SH-SY5Y (cell line): Measurements from ENCODE around the gene NBEAL2.

Source experiments
- GATA2 ChIP-seq: IDR thresholded peaks from 2 replicates; pipeline ENCODE4 v1.6.1; 2011; ENCODE audit warnings: mild to moderate bottlenecking, low read depth, low read length
- GATA3 ChIP-seq: IDR thresholded peaks from 2 replicates; pipeline ENCODE4 v1.6.1; 2011; ENCODE audit warnings: low read depth, mild to moderate bottlenecking, low read length, moderate library complexity

The NBEAL2 gene

GRCh38 chr3:46950650-46951241 is 28.7 kb upstream of the NBEAL2 start:
- TF ChIP-seq GATA3 (no peak), GATA2 (no peak)

DNA sequence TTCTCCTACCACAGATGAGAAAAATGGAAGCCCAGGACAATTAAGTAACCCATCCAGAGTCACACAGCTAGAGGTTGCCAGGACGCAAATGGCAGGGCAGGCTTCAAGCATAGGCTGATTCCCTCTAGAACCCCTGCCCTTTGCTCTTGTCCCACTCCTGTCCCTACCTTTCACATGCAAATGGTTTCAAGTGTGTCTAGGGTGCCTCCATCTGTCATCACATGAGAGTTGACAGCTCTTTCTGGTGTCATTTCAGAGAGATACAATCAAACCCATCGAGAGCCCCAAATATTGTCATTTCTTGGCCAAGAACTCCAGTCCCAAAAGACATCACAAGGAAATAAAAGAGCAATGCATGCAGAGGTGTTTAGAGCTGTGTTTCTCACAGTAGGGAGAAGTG is 26.7 kb upstream of the NBEAL2 start:
- TF ChIP-seq GATA3 (no peak), GATA2 (no peak)

DNA sequence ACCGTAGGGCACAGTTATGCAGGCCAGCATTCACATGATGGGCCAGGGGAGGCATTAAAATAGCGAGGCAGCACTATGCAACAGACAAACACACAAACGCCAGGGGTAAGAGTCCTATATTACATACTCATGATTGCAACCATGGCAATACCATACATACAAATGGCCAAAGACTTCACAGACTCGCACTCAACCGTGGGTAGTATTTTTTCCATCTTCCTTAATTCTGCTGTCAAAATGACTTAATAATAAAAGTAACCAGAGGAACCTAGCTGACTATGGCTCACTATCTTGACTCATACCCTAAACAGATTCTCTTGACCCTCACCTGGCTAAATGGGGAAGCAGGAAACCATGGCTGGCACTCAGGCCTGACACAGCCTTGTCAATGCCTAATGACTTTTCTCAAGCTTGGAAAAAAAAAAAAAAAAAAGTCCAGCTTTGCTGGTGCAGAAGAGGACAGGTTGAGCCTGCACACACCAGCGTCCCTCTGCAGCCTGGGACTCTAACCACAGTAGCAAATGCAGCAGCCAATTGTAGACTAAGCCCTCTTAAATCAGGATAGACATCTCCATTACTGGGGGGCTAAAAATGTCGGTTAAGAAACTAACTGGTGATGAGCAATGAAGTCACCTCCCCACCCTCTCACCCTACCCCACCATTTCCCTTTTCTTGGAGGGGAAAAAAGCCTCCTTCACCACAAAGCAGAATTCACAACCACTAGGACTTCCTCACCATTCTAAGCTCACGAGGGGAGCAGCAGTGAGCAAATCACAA is 26.0 kb upstream of the NBEAL2 start:
- no peak for TF ChIP-seq GATA2
- no peak for TF ChIP-seq GATA3

DNA sequence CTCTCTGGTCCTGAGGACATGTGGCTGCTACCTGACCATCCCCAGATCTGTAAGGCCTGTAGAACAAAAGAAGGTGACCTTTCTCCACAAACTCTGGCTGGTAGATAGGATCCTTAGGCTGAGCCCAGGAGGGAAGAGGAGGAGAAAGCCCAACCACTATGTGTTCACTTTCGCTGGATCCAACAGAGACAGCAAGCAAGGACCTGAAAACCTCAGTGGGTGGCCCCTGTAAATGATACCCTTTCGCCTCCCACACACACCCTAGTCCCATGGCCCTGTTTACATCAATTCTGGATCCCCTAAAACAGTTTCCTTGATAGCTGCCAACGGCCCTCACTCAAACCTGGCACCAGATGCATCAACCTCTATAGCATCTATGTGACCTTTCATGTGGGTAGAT is 25.3 kb upstream of the NBEAL2 start:
- no peak for TF ChIP-seq GATA2
- no peak for TF ChIP-seq GATA3

GRCh38 chr3:46955157-46955556 is 24.3 kb upstream of the NBEAL2 start:
- TF ChIP-seq GATA3 (no peak), GATA2 (no peak)

GRCh38 chr3:46955801-46956259 is 23.6 kb upstream of the NBEAL2 start:
- no peak for TF ChIP-seq GATA3
- TF ChIP-seq GATA2, result peak; percentile 61

DNA sequence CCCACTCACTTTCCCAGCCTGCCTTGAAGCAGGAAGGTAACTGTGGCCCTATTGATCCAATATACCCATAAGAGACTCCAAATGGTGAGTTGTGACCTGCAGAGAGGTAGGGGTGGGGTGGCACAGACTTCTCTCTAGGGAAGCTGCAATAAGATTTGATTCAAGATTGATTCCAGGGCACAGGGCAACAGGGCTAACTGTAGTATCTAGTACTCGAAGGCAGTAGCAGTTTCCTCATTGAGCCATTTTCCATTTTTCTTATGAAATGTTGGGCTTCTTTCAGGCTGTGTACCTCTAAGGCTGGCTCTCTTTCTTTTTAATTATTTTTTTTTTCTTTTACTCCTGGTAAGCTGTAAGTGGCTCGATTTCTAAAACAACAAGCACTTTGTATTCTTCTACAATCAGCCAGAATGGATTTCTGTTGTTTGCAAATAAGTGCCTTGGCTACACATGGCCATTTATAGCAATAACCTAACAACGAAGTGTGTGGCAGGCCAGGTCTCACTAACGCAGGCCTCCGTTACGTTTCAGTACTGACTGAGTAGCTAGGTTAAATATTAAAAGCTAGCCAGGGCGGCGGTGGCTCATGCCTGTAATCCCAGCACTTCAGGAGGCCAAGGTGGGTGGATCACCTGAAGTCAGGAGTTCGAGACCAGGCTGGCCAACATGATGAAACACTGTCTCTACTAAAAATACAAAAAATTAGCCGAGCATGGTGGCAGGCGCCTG is 22.2 kb upstream of the NBEAL2 start:
- no peak for TF ChIP-seq GATA2
- TF ChIP-seq GATA3, result no peak

DNA sequence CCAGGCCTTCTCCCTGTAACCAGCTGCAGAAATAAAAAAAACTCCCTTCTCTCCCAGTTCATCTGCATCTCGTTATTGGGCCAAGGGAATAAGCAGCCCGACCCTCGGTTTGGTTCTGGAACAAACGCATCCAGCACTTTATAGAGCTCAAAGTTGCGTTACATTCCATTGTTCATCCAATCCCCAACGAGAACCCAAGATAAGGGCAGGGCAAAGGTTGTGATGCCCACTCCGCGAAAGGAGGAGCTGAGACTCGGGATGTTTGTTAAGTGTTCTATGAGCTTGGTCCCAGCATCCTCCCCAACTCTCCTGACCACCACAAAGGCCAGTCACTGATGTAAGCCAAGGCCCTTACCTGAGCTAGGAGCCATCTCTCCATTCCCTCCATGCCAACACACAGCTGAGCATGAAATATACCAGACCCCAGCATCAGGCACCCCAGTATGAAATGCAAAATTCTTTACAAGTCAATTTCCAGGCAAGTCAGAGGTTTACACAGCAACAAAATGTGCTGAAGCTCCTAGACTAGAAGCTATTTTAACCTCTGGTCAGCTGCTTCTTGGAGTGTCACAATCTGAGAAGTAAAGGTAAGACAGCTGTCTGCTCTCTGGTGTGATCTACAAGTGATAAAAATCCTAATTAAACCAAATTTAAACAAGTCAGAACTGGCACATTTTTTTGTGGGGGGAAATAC is 20.9 kb upstream of the NBEAL2 start:
- TF ChIP-seq GATA2 (no peak), GATA3 (no peak)

DNA sequence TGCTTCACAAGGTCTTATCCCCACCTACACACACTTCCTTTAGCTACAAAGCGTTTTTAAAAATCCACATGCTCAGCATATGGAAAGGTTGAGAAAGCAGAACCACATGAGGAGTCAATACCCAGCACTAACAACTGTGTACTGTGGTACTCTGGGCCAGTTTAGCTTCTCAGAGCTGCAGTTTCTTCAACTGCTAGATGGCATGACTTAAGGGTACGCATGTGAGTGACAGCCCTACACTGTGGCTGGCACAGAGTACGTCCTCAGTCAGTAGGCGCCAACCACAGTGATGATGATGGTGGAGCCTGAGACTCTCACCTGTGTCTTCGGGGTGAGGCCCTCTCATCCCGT is 20.3 kb upstream of the NBEAL2 start:
- no peak for TF ChIP-seq GATA2
- no peak for TF ChIP-seq GATA3

GRCh38 chr3:46960081-46960701 is 19.3 kb upstream of the NBEAL2 start:
- TF ChIP-seq GATA3 (no peak), GATA2 (no peak)

DNA sequence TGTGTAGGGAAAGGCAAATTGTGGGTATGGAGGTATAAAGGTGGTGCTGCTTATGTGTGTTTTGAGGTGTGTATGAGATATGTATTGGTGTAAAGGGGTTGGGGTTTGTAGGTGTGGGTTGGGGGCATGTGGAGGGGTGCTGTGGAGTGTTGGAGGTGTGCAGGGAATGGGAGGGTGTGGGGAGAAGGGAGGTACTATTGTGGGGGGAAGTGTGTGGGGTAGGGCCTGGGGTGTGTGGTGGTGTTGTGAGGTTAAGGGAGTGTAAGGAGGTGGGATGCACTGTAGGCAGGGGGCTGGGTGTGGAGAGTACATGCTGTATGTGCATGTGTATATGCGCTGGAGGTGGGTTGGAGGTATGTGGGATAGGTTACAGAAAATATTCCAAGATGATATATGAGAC is 18.6 kb upstream of the NBEAL2 start:
- TF ChIP-seq GATA2 (no peak), GATA3 (no peak)

DNA sequence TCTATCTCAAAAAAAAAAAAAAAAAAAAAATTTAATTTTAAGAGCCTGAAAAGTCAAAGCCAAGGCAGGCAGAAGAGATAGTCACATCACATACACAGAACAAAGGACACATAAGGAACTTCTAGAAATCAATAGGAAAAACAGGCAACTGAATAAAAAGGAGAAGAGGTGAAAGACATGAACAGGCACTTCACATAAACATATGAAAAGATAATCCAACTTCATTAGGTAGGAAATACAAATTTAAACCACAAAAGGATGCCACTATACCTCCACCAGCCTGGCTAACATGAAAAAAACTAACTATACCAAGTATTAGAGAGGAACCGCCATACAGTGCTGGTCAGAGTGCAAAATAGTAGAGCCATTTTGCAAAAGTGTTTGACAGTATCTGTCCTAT is 17.0 kb upstream of the NBEAL2 start:
- TF ChIP-seq GATA2 (no peak), GATA3 (no peak)

DNA sequence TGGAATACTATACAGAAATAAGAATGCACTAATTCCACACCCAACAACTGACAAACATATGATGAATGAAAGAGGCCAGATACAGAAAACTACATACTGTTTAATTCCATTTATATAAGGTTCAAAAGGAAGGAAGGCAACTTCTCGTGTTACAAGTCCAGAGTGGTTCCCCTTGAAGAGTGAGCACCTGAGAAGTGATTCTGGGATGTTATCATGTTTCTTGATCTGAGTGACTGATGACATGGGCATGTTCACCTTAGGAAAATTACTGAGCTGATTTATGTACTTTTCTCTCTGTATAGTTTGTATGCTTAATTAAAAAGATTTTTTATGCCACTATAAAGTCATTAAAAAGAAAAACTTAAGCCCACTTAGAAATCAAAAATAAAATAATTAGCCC is 16.5 kb upstream of the NBEAL2 start:
- TF ChIP-seq GATA2, result no peak
- TF ChIP-seq GATA3, result no peak

DNA sequence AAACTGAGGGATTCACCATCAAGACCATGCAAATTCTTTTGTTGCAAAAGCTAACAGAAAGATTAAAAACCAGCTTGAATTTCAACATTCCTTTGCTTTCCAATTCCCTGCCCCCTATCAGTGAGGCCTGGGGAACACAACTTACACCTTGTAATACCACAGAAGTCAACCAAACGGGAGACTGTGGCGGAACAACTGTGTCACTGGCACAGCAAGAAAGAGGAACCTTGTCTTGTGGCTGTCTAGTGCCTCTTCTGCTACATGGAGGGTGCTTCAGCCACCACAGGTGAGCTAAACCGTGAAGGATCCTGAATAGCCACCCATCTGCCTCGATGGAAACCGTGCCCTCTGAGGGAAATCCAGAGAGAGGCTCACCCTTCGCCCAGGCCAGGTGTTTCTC is 14.3 kb upstream of the NBEAL2 start:
- no peak for TF ChIP-seq GATA2
- no peak for TF ChIP-seq GATA3

- no peak for TF ChIP-seq GATA2
- no peak for TF ChIP-seq GATA3
Observed at GRCh38 chr3:46966811-46967210, 12.7 kb upstream of the NBEAL2 start.
